Muscle layer of colon (tissue), 2 donors: ENCODE measurements around the gene TIE1.

ENCODE experiments used
- H3K27ac ChIP-seq: one replicate; pipeline ENCODE4 v1.7.0; 2013; ENCODE audit warnings: low read depth, mild to moderate bottlenecking, low read length, moderate library complexity
- H3K27me3 ChIP-seq, 2 donors: one replicate each; pipeline ENCODE4 v1.7.0; 2013; ENCODE audit warnings: low read length in 2 of 2, mild to moderate bottlenecking in 2 of 2; ENCODE audit not compliant: insufficient read depth in 2 of 2, control insufficient read depth in 1 of 2
- H3K36me3 ChIP-seq: one replicate; pipeline ENCODE4 v1.7.0; 2013; ENCODE audit warnings: mild to moderate bottlenecking, low read length; ENCODE audit not compliant: insufficient read depth
- H3K4me1 ChIP-seq: one replicate; pipeline ENCODE4 v1.7.0; 2013; ENCODE audit warnings: mild to moderate bottlenecking, low read length; ENCODE audit not compliant: insufficient read depth
- H3K4me3 ChIP-seq, 2 donors: one replicate each; pipeline ENCODE4 v1.7.0; 2013; ENCODE audit warnings: low read length in 2 of 2, low read depth in 1 of 2, mild to moderate bottlenecking in 1 of 2, moderate library complexity in 1 of 2
- H3K9ac ChIP-seq: one replicate; pipeline ENCODE4 v1.7.0; 2013; ENCODE audit warnings: low read length
- H3K9me3 ChIP-seq: one replicate; pipeline ENCODE4 v1.7.0; 2013; ENCODE audit warnings: mild to moderate bottlenecking, low read length
- donor health status: abdominal sarcoma.
- donor health status: Adenocarcinoma of cecum.

TIE1 gene

GRCh38 chr1:43308635-43309404 lies 8.0 kb downstream of the TIE1 start:
- H3K27me3 ChIP-seq: no peaks in the 10 kb centered on the region
- no peak overlapping the region for H3K9ac ChIP-seq
- no peak overlapping the region for H3K4me3 ChIP-seq
- no peaks in the 10 kb centered on the region for H3K9me3 ChIP-seq
- H3K4me1 ChIP-seq: no peaks in the 10 kb centered on the region
- no peaks in the 10 kb centered on the region for H3K36me3 ChIP-seq
- no peak overlapping the region for H3K27ac ChIP-seq

DNA sequence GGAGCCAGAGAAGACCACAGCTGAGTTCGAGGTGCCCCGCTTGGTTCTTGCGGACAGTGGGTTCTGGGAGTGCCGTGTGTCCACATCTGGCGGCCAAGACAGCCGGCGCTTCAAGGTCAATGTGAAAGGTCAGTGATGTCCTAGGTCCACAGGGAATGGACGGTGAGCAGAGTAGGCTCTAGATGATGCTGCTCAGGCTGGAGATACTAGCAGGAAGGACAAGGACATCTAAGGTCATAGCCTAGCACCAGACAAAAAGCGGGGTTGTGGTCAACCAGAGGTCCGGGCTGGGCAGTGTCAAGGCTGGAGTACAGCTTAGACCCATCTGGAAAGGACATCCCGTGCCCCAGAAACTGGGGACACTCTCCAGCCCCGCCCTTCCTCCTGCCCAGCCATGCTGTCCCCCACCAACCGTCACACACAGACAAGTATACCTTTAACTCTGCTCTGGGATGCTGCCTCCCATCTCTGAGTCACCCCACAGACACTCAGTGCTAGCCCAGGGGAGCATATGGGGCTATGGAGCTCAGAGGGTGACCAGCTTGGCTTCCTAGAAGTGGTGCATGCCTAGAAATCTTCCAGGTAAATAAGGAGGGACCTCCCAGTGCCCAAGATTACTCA lies 8.7 kb downstream of the TIE1 start:
- H3K27ac ChIP-seq: no peak overlapping the region
- H3K4me3 ChIP-seq: no peak overlapping the region
- H3K9me3 ChIP-seq: no peaks in the 10 kb centered on the region
- H3K9ac ChIP-seq: no peak overlapping the region
- H3K27me3 ChIP-seq: no peaks in the 10 kb centered on the region
- H3K36me3 ChIP-seq: no peaks in the 10 kb centered on the region
- no peaks in the 10 kb centered on the region for H3K4me1 ChIP-seq

- Histone ChIP-seq H3K36me3 (no peaks in the 10 kb centered on the region), H3K27ac (no peak overlapping the region), H3K27me3 (no peaks in the 10 kb centered on the region), H3K4me3 (no peak overlapping the region), H3K9me3 (no peaks in the 10 kb centered on the region), H3K4me1 (no peaks in the 10 kb centered on the region), H3K9ac (no peak overlapping the region)
These were observed 10.7 kb downstream of the TIE1 start for GRCh38 chr1:43311521-43311920.

DNA sequence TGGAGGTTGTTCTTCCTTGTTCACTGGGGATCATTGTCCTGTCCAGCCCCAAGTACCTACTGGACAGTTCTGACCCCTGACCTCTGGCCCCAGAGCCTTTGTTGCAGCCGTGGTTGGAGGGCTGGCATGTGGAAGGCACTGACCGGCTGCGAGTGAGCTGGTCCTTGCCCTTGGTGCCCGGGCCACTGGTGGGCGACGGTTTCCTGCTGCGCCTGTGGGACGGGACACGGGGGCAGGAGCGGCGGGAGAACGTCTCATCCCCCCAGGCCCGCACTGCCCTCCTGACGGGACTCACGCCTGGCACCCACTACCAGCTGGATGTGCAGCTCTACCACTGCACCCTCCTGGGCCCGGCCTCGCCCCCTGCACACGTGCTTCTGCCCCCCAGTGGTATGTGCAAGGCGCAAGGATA lies 11.4 kb downstream of the TIE1 start:
- no peak overlapping the region for H3K4me3 ChIP-seq
- H3K36me3 ChIP-seq: no peaks in the 10 kb centered on the region
- H3K27ac ChIP-seq: no peak overlapping the region
- no peaks in the 10 kb centered on the region for H3K4me1 ChIP-seq
- H3K9me3 ChIP-seq: no peaks in the 10 kb centered on the region
- H3K27me3 ChIP-seq: no peaks in the 10 kb centered on the region
- no peak overlapping the region for H3K9ac ChIP-seq

- H3K9me3 ChIP-seq: no peaks in the 10 kb centered on the region
- no peaks in the 10 kb centered on the region for H3K27me3 ChIP-seq
- no peak overlapping the region for H3K9ac ChIP-seq
- H3K4me1 ChIP-seq: no peaks in the 10 kb centered on the region
- H3K27ac ChIP-seq: no peak overlapping the region
- no peak overlapping the region for H3K4me3 ChIP-seq
- no peaks in the 10 kb centered on the region for H3K36me3 ChIP-seq
These were observed 12.1 kb downstream of the TIE1 start for GRCh38 chr1:43312663-43313515.

GRCh38 chr1:43313771-43314170 lies 13.0 kb downstream of the TIE1 start:
- no peaks in the 10 kb centered on the region for H3K4me1 ChIP-seq
- no peak overlapping the region for H3K27ac ChIP-seq
- no peak overlapping the region for H3K4me3 ChIP-seq

DNA sequence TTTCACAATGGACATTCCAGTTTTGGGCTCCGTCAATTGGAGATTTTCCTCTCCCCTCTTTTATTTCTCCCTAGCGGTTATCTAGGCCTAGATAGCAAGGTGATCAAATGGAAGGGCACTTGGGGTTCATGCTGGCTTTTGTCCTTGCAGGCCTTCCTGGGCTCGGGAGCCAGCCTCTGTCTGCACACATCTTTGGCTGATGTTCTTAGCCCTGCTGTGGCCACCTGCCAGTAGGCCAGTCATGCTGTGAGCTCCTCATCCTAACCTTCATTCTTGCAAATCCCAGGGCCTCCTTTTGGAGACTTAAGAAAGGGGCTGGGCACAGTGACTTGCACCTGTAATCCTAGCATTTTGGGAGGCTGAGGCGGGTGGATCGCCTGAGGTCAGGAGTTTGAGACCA lies 13.5 kb downstream of the TIE1 start:
- H3K27ac ChIP-seq: no peak overlapping the region
- H3K9ac ChIP-seq: no peak overlapping the region
- no peaks in the 10 kb centered on the region for H3K27me3 ChIP-seq
- no peaks in the 10 kb centered on the region for H3K9me3 ChIP-seq
- no peaks in the 10 kb centered on the region for H3K4me1 ChIP-seq
- no peaks in the 10 kb centered on the region for H3K36me3 ChIP-seq
- H3K4me3 ChIP-seq: no peak overlapping the region

More at GRCh38 chr1:43313771-43314170, 13.0 kb downstream of the TIE1 start:
- no peaks in the 10 kb centered on the region for H3K9me3 ChIP-seq
- no peaks in the 10 kb centered on the region for H3K27me3 ChIP-seq
- H3K36me3 ChIP-seq: no peaks in the 10 kb centered on the region
- no peak overlapping the region for H3K9ac ChIP-seq

GRCh38 chr1:43315481-43315880 lies 14.7 kb downstream of the TIE1 start:
- Histone ChIP-seq H3K9me3 (no peaks in the 10 kb centered on the region), H3K4me3 (no peak overlapping the region), H3K27me3 (no peaks in the 10 kb centered on the region), H3K27ac (no peak overlapping the region), H3K36me3 (no peaks in the 10 kb centered on the region), H3K9ac (no peak overlapping the region), H3K4me1 (no peaks in the 10 kb centered on the region)

GRCh38 chr1:43315963-43316737 lies 15.4 kb downstream of the TIE1 start:
- Histone ChIP-seq H3K36me3 (no peaks in the 10 kb centered on the region), H3K9ac (no peak overlapping the region), H3K4me1 (no peaks in the 10 kb centered on the region)

DNA sequence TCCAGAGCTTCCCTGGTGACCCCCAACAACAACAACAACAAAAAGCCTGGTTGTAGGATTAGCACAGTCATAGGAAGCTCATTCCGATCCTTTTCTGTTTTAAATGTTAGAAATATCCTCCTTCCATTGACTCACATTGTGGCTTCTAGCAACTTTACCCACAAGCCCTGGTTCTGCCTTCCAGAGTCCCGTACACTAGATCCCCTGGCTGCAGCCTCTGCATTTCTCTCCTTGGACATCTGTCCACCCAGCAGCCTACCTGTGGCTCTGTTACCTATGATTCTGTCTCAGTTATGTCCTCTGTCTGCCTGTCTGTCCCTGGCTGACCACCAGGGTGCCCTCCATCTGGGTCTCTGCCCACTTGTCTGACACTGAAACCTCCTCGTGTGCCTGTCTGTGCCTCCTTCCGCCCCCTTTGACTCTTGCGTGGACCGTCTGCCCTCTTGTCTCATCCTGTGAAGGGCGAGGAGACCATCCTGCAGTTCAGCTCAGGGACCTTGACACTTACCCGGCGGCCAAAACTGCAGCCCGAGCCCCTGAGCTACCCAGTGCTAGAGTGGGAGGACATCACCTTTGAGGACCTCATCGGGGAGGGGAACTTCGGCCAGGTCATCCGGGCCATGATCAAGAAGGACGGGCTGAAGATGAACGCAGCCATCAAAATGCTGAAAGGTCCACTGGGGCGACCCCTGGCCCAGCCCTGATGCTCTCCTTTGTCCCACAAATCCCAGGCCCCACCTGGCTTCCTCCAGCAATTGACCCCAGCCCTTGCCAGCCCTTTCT lies 16.1 kb downstream of the TIE1 start:
- H3K27ac ChIP-seq: no peak overlapping the region
- H3K9me3 ChIP-seq: no peaks in the 10 kb centered on the region
- H3K9ac ChIP-seq: no peak overlapping the region
- H3K4me3 ChIP-seq: no peak overlapping the region
- H3K36me3 ChIP-seq: no peaks in the 10 kb centered on the region
- H3K4me1 ChIP-seq: no peaks in the 10 kb centered on the region
- no peaks in the 10 kb centered on the region for H3K27me3 ChIP-seq

More at GRCh38 chr1:43315963-43316737, 15.4 kb downstream of the TIE1 start:
- Histone ChIP-seq H3K27me3 (no peaks in the 10 kb centered on the region), H3K9me3 (no peaks in the 10 kb centered on the region), H3K27ac (no peak overlapping the region), H3K4me3 (no peak overlapping the region)
